GM18868 (cell line): ENCODE results near the gene HTR3E.
"Not testable (repeated sequence)": the region's sequence is repeated elsewhere in the genome, so short reads cannot be mapped to it uniquely, and the experiment has no call there.

Experiments used
- ATAC-seq: cut with Tn5 transposase; IDR thresholded peaks from one replicate; pipeline ENCODE4 v1.9.1; 2021; ENCODE audit warnings: mild to moderate bottlenecking, moderate library complexity; ENCODE audit not compliant: unreplicated experiment

The HTR3E gene, protein sequence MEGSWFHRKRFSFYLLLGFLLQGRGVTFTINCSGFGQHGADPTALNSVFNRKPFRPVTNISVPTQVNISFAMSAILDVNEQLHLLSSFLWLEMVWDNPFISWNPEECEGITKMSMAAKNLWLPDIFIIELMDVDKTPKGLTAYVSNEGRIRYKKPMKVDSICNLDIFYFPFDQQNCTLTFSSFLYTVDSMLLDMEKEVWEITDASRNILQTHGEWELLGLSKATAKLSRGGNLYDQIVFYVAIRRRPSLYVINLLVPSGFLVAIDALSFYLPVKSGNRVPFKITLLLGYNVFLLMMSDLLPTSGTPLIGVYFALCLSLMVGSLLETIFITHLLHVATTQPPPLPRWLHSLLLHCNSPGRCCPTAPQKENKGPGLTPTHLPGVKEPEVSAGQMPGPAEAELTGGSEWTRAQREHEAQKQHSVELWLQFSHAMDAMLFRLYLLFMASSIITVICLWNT

DNA sequence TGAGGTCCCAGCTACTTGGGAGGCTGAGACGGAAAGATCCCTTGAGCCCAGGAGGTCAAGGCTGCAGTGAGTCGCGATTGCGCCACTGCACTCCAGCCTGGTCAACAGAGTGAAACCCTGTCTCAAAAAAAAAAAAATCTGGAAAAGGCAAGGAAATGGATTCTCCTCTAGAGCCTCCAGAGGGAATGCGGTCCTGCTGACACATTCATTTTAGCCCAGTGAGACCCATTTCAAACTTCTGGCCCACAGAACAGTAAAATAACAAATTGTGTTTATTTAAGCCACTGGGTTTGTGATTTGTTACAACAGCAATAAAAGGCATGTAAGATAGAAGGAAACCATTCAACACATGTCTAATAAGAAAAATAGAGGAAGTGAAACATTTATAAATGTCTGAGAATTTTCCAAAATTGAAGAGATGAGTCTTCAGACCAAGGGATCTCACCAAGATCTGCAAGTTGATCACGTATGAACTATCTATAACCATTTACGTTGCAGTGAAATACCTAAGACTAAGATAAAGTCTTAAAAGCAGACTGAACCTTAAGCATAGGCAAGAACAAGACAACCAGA is at the start of gene HTR3E:
Gene HTR3E, plus strand, starts transcription at position 254 of the 573 bp plus-strand sequence. CDS start 466 bp downstream, outside the sequence.
- no peak for ATAC-seq

DNA sequence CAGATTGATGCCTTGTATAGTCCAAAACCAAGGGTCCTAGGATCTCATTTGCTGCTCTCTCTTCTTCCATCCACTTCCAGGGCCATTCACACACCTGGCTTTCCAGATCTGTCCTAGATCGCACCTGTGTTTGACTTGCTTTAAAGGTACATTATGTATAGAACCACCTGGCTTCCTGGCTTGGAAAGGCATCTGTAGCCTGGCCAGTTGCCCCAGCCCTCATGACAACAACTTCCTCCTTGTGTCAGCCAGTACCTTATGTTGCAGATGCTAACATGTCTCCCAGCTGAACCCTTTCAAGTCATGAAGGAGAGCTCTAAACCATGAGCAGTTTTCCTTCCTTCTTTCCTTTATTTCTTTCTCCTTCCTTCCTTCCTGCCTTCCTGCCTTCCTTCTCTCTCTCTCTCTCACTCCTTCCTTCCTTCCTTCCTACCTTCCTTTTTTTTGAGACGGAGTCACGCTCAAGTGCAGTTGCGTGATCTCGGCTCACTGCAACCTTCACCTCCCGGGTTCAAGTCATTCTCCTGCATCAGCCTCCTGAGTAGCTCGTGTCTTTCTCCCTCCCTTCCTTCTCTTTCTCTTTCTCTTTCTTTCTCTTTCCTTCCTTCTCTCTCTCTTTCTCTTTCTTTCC is 46.5 kb upstream of the HTR3E start:
- ATAC-seq = no peak

DNA sequence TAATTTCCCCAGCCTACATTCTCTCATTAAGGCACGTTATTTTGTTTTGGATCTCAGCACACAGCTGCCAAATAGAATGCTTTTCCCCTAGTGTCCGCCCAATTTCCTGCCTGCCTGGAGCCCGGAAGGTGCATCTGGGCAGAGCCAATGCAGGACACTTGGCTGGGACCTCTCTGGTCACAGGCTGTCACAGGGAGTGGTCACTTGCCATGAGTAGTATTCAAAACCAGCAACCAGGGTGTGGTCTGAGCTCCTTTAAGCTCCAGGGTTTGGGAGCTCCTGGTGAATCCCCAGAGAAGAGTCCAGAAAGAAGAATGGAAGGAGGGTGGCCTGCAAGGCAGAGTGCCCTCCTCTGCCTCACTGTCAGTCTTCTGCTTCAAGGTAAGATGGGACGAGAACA is 44.1 kb upstream of the HTR3E start, which contains the start of gene HTR3C:
Gene HTR3C, plus strand, starts transcription at position 281 of the 400 bp plus-strand sequence. Its CDS starts 34 bp downstream, at position 315.
- no peak for ATAC-seq

DNA sequence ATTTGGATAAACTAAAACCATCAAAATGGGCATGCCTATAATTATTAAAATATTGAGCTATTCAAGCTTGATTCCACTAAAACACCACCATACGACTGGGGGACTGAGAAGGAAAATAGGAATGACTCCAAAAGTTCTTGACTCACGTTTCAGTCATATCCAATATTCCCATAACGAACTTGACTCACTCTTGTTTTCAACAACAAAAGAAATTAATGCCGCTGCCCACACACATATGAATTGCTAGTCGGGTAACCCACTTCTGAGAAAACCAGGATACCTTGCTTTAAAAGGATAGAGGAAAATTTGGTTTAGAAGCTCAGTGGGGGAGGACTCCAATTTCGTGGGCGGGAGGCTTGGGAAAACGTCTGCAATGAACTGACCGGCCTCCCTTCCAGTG is 38.8 kb upstream of the HTR3E start:
- ATAC-seq = no peak

DNA sequence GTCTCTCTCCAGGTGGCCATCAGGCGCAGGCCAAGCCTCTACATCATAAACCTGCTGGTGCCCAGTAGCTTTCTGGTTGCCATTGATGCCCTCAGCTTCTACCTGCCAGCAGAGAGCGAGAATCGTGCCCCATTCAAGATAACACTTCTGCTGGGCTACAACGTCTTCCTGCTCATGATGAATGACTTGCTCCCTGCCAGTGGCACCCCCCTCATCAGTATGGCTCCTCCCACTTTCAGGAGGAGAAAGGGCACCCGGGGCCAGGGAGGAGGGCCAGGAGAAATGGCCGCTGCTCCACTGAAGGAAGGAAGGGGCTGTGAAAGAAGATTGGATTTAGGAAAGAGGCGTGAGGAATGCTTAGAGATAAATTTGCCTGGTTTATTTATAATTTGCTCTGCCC is 37.4 kb upstream of the HTR3E start:
- no peak for ATAC-seq

DNA sequence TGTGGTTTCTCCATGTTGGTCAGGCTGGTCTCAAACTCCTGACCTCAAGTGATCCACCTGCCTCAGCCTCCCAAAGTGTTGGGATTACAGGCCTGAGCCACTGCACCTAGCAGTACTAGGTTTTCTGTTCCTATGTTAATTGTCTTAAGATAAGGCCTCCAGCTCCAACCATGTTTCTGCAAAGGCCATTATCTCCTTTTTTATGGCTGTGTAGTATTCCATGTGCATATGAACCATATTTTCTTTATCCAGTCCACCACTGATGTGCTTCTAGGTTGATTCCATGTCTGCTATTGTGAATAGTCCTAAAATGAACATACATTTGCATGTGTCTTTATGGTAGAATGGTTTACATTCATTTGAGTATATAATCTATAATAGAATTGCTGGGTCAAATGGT is 34.2 kb upstream of the HTR3E start:
- ATAC-seq = no peak

DNA sequence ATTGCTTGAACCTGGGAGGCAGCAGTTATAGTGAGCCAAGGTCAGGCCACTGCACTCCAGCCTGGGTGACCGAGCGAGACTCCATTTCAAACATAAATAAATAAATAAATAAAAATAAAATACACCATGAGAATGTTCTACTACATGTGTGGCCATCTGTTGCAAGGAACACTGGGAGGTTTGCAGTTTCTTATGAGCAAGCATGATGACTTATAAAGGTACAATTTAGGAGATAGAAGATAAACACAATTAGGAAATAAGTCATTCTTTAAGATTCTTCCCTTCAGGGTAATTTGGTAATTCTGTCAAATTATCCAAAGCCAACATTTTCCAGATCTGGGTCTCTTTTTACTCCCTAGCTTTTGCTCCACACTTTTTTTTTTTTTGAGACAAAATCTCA is 30.7 kb upstream of the HTR3E start:
- ATAC-seq = no peak

DNA sequence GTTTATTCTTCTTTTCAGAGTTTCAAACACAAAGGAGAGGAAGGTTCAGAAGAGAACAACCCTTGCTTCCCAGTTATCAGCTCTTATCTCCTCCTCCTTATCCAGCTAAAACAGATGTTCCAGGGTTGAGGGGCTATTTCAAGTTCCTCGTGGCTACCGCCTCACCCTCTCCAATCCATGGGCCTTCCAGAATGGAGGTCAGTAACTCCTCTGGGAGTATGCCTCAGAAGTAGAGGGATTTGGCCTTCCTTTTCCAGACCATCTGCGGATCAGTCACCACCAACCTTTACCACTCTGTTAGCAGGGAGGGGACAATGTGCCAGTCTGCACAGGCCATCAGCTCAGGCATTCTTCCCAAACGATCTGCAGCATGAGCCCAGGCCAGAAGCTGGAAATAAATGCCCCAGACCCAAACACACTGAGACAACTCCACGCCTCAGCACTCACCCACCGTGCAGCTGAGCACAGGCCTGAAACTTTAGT is 29.2 kb upstream of the HTR3E start:
- ATAC-seq = no peak

DNA sequence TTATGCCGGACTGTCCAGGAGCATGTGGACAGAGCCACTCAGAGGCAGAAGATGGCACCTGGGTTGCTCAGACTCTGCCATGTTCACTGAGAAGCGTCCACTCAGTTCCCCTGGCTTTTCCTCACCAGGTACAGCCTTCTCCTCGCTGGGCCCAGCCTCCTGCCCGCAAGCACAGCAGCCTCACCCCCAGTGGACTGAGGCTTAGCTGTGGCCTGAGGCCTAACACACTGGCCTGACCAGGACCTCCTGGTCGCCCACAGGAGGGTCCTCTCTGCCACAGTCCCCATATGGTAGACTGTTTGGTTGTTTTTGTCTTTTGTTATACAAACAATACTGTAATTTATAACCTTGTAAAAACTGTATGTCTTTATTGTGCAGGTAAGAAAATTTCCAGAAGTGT is 28.5 kb upstream of the HTR3E start:
- ATAC-seq = no peak

DNA sequence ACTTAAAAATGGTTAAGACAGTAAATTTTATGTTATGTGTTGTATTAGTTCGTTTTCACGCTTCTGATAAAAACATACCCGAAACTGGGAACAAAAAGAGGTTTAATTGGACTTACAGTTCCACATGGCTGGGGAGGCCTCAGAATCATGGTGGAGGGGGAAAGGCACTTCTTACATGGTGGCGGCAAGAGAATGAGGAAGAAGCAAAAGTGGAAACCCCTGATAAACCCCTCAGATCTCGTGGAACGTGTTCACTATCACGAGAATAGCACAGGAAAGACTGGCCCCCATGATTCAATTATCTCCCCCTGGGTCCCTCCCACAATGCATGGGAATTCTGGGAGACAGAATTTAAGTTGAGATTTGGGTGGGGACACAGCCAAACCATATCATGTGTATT is 25.7 kb upstream of the HTR3E start:
- ATAC-seq = not testable (repeated sequence)

DNA sequence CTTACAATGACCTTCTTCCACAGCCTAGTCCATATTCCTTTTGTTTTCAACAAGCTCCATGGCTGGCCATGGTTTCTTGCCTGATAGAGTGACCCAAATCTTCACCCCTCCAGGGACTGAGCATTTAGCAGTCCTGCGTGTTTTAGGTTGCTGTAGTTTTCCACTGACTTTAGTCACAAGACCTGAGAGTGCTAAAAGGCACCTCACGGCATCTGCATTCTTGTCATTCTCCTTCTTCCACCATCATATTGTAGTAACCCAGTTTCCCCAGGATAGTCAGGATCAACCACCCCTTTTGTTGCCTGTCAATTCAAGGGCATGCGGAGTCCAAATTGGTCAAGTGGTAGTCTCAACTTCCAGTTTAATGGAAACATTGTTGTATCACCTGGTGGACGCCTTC is 23.2 kb upstream of the HTR3E start:
- no peak for ATAC-seq

DNA sequence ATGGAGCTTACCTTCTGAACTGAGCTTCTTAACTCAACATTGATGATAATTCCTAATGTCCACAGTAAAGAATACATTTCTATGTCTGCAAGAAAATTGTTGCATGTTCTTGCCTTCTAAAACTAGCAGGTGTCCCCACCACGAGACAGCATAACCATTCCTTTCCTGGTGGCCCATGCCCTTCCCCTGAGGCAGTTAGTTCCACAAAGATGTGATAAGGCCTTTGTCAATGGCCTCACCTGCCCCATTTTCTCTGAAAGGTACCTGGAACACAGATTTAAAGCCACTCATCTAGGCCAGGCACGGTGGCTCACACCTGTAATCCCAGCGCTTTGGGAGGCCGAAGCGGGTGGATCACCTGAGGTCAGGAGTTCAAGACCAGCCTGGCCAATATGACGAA is 21.0 kb upstream of the HTR3E start:
- no peak for ATAC-seq

DNA sequence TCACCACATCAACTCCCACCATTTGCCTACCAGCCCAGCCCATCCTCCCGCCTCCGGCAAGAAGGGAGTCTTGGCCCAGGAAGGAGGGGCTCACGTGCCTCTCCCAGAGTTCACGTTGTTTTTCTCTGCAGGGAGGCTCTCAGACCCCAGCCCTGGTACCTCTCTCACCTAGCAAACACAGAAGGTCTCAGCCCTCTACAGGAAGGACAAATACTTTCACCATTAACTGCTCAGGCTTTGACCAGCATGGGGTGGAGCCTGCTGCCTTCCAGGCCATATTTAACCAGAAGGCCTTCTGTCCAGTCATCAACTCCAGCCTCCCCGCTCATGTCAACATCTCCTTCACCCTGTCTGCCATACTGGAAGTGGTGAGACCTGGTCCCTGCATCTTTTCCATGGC is 19.0 kb upstream of the HTR3E start:
- no peak for ATAC-seq

DNA sequence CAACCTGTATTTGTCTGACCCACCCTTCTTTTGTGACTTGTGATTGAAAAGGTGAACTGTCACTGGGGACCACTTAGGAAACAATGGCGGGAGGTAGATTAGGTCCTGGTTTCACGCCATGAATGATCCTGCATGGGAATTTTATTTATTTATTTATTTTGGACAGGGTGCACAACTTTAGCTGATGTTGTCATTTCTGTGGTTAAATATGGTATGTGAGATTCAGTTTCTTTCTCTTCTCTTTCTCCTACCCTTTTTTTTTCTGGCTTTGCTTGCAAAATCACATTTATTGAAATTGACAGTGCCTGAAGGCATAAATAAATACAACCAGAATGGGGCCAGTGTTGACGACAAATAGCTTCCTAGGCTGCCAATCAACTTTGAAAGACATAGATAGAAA is 18.0 kb upstream of the HTR3E start:
- no peak for ATAC-seq

DNA sequence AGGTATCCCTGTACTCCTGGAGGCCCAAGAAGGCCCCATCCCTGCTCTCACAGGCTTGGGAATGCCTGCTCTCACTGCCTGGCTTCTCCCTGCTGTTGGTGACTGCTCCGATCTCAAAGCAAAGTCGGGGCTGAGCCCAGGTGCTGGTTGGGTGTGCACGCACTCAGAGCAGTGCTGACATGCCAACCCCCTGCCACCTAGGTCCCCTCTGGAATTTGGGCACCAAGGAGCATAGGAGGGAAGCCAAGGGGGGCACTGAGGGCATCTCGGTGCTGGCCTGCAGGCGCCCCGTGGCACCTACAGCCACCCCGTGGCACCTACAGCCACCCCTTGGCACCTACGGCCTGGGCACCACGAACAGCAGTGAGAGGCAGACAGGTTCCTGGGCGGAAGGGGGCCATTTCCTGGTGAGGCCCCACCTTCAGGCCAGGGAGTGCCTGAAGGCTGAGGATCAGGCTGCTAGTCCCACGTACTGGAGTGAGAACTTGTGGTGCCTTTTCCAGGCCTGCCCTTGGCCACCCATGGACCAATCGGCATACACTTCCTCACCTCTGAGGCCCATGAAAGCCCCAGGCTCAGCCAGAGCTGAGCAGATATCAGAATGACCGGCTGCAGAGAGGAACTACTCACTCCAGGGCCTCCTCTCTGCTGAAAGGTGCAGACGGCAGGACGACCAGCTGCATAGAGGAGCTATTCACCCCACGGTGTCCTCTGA is 15.6 kb upstream of the HTR3E start:
- ATAC-seq = no peak

DNA sequence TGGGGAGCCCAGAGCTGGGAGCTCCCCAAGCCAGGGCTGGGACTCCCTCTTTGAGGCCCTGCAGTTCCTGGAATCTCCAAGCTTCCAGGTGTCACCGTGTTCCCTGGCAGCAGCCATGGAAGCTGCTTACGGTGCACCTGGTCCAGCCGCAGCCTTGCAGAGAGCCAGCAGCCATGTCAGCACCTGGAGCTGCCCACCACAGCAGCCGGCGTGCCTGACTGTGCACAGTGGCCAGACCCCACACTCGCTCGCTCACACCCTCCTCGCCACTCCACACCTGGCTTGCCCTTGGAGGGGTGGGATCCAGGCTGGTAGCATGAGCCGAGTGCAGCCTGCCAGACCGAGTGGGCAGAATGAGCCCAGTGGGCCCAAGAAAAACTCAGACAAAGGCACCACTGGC is 14.8 kb upstream of the HTR3E start:
- no peak for ATAC-seq

DNA sequence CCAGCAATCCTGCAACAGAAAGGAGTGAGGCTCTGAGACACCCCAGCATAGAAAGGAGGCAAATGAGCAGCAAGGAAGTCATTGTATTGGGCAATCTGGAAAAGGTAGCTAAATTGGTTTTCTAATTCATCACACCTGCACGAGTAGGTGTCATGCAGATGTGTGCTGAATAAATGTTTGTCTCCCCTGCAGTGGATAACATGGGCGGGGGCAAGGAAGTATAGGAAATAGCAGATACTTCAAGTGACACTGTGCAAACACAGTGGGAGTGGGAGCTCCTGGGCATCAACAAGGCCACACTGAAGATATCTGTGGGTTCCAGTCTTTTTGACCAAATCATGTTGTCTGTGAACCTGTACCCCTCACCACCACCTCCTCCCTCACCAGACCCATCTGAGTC is 14.4 kb upstream of the HTR3E start:
- no peak for ATAC-seq

DNA sequence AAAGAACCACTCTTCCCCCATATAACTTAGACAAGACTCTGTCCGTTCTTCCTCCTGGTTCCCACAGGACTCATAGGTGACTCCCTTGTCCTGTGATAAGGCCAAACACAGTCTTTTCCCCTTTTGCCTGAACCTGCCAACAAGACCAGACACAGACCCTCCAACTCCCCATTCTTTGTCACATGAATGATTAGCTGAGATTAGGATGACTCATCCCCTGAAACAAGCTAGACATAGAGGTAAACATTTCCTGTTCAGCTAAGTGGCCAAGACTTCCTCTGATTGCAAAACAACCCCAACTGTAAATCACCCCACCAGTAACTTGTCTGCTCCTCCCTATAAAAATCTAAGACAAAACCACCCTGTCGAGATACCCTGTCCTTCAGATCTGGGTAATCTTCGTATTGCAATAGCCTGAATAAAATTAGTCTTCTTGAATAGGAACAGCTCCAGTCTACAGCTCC is 11.4 kb upstream of the HTR3E start:
- ATAC-seq = no peak

DNA sequence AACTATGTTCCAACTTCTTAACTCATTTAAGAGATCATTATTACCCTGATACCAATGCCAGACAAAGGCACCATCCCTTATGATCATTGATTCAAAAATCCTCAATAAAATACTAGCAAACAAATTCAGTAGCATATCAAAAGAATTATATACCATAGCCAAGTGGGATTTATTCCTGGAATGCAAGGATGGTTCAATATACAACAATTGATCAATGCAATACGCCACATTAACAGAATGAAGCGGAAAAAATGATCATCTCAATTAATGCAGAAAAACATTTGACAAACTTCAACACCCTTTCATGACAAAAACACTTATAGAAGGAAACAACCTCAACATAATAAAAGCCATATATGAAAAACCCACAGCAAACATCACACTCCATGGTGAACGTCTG is 4.7 kb upstream of the HTR3E start:
- ATAC-seq = no peak

DNA sequence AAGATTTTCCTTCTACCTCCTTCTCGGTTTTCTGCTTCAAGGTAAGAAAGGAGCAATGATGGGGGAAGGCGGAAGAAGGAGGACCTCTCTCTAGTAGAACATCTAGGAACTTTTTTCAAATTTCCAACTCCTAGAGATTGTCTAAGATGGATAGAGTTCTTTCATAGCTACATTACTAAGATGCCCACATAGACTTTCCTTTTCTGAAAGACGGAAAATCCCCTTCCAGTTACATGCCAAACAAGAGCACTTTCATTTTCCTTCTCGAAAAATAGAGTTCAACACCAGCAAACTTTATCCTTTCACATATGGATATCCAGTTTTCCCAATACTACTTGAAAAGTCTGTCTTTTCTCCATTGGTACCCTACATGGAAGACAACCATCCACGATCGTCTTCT is 692 bp downstream of the HTR3E start:
- ATAC-seq = no peak
